CD4-positive, alpha-beta T cell treated with Interleukin-6 at 100 ng/mL for 8 hours (primary cell): ENCODE results near the gene CCDC194.

ENCODE experiments used
- DNase-seq: peaks from one replicate; pipeline ENCODE4 v3.0.0-alpha.2; 2020; ENCODE audit warnings: mixed read lengths, low spot score

CCDC194 gene

DNA sequence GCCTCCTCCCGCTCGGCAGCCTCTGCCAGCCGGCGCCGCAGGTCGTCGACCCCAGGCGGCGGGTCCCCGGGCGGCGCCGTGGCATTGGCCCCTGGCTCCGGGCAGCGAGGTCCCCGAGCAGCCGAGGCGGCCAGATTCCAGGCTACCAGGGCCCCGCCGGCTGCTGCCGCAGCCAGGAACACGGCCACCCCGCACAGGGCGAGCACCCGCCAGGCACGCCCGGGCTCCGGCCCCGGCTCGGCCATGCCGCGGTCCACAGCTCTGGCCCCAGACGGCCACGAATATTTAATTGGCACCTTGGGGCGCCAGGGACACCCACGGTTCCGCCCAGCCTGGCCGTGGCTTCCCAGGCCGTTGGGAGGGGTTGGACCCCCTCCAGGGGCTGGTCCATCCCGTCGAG is at the start of gene CCDC194:
Gene CCDC194 (minus strand): TSS at position 283 of the 400 bp plus-strand sequence. CDS start 38 bp downstream, at position 245.
- no peak for DNase-seq

- DNase-seq, result no peak
Measured at GRCh38 chr19:17441241-17442021, 47.4 kb upstream of the CCDC194 start.

DNA sequence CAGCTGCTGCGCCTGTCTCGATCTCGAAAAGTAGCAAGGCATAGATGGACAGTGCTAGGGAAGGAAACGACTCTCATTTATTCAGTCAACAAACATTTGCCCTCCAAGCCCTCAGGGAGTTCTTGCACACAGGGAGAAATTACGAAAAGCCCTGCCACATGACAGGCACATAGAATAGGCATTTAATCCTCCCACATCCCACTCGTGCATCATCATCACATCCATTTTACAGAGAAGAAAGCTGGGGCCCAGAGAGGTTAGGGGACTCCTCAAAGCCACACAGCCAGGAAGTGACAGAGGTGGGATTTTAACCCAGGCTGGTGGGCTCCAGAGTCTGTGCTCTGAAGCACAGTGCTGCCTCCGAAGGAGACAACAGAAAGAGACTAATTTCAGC is 42.9 kb upstream of the CCDC194 start:
- no peak for DNase-seq

- no peak for DNase-seq
Measured at GRCh38 chr19:17436094-17436873, 42.3 kb upstream of the CCDC194 start.

DNA sequence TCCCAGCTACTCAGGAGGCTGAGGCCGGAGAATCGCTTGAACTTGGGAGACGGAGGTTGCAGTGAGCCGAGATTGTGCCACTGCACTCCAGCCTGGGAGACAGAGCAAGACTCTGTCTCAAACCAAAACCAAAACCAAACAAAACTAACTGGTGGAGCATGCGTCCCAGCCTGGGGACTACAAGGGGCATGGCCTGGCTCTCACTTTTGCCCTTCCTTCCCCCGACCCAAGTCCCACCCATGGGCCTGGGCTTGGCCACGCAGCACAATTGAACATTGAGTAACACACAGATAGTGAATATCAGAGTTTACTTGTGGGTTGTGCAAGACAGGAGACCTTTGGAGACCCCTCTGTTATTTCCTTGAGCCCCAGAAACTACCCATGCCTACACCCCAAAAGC is 41.2 kb upstream of the CCDC194 start:
- no peak for DNase-seq

DNA sequence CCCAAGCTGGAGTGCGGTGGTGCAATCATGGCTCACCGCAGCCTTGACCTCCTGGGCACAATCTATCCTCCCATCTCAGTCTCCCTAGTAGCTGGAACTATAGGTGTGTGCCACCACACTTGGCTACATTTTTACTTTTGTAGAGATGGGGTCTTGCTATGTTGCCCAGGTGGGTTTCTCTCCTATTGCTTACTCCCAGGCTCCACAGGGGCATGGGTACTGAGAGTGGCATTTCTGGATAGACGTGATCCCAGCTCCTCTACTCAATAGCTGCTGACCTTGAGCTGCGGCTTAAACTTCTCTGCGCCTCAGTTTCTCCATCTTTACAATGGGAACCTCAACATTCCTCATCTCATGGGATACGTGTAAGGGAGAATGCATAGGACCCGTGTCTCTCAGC is 37.4 kb upstream of the CCDC194 start:
- DNase-seq, result no peak

DNA sequence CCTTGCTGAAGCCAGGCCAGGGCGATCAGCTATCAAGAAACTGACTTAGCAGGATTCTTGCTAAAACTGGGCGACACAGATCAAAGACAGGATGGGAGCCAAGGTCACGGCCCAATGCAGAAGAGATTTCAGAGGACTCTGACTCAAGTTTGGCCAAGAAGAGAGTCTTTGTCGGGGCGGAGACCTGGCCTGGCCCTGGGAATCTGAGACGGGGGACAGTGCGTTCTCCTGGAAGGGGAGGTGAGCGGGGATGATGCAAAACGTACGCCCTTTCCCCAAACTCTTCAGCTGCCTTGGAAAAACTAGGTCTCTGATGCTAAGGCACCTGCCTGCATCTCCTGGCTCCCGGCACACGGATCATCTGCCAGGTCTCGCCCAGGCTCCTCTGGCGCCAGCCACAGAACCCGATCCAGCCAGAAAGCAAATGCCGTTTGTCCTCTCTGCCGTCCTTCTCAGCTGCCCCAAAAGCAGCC is 35.7 kb upstream of the CCDC194 start:
- no peak for DNase-seq

DNA sequence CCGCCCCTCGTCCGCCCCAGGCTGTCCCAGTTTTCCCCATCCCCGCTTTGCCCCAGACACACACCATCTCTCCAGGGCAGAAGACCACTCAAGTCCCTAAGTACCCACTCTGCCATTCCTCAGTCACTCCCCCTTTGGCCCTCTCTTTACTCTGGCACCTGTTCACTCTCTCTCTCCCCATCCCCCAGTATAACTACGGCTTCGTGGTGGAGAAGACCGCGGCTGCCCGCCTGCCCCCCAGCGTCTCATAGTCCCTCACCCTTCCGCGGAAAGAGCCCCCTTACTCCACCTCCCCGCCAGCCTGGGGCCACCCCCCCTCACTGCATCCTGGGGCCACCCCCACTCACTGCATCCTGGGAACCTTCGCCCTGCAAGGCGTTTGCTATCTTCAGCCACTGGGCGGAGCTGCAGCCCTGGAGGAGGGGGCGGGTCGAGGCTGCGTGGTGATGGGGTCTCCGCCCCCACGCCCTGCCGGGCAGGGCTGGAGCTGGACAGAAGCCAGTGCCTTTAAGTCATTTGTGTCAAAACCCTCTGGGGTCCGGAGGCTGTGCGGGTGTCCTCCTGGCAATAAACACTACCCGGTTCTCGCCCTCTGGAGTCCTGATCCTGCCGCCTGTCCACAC is 30.9 kb upstream of the CCDC194 start:
- peak; percentile 18 for DNase-seq

- no peak for DNase-seq
Measured at GRCh38 chr19:17423429-17424208, 29.6 kb upstream of the CCDC194 start.

- no peak for DNase-seq
Measured at GRCh38 chr19:17421942-17422341, 27.9 kb upstream of the CCDC194 start.

DNA sequence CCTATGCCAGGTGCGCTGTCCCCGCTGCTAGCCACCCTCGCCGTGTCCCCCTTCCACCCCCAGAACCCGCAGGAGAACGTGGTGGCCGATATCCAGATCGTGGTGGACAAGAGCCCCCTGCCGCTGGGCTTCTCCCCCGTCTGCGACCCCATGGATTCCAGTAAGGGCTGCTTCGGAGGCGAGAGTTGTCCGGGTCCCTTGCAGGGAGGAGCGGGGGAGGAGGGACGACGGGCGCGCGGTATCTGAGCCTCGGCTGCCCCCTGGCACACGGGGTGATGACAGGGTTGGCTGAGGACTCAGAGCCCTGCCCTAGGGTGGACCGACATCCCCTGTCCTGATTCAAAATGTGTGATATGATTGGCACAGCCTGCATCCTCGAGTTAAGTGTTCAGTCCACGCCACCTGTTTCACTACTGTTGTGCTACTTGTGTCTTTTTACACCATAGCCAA is 26.5 kb upstream of the CCDC194 start:
- peak; percentile 31 for DNase-seq

DNA sequence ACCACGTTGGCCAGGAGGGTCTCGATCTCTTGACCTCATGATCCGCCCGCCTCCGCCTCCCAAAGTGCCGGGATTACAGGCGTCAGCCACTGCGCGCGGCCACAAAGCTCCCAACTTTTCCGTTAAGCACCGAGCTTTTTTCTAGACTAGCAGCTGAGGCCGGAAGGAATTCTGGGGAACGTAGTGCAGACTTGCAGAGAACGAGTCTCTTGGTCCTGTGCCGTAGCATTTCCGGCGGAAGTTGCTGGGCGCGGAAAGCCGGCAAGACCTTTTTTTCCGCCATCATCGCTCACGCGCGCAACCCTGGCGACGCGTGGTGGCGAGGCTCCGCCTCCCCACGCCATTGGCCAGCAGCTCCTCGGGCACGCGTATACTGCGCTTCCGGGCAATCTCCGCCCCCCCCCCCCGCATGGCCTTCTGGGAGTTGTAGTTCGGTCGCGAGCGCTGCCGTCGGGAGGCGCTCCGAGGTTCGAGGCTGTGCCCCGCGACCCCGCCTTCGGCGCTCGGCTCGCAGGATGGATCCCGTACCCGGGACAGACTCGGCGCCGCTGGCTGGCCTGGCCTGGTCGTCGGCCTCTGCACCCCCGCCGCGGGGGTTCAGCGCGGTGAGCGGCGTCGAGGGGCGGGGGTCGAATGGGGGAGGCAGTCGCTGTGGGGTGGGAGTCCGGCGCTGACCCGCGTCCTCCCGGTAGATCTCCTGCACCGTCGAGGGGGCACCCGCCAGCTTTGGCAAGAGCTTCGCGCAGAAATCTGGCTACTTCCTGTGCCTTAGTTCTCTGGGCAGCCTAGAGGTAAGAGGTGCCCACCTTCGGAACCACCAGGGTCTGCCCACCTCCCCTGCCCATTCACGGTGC is 25.9 kb upstream of the CCDC194 start, which contains the start of gene MVB12A:
Gene MVB12A (plus strand): TSS at position 427 of the 854 bp plus-strand sequence. CDS start 89 bp downstream, at position 516.
- DNase-seq, result peak; percentile 98

DNA sequence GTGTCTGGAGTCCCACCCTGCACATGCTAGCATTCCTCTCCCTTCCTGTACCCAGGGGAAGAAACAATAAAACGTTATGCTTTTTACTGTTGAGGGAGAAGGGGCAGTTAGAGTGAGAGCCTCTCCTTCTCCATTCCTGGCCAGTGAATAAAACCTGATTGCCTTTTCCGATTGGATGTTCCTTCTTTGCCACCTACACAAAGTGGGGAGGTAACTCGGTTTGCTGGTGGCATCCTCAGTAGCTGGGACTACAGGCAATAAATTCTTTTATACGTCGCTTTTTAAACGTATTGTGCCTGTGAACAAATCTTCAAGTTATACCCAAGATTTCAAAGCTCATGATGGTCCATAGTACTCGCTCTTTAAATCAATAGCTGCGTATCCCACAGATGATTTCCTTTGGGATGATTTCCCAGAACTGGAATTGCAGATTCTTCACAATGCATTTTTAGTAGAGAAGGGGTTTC is 25.2 kb upstream of the CCDC194 start:
- no peak for DNase-seq

DNA sequence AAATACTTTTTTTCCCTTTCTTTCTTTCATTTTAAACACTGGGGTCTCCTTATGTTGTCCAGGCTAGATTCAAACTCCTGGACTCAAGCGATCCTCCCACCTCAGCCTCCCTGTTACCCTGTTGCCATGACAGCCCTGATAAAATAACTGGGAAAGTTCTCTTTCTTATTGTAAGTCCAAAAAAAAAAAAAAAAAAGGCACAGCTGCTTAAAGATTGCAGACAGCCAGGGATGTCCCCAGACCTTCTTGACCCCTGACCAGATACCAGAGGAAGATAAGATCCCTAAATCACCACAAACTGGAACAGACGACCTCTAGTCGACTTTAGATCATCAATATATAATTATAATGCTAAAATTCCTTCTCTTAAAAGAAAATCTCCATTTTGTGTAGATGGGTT is 24.7 kb upstream of the CCDC194 start:
- no peak for DNase-seq

- DNase-seq, result no peak
Measured at GRCh38 chr19:17415121-17415520, 21.1 kb upstream of the CCDC194 start.

- no peak for DNase-seq
Measured at GRCh38 chr19:17414097-17414496, 20.1 kb upstream of the CCDC194 start.

DNA sequence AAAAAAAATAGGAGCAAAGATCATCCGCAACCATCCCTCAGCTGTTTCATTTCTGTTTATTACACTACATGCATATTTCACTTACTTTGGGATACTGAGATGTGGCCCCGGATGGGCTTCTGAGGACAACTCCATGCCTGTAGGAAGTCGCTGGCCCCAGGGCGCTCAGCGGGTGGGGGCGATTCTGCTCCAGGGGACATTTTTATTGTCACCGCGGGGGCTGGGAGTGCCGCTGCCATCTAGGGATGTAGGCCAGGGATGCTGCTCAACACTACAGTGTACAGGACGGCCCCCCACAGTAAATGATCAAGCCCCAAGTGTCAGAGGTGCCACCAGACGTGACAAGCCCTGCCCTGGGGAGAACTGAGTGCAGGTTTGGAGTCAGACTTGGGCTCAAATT is 17.8 kb upstream of the CCDC194 start:
- DNase-seq, result no peak

DNA sequence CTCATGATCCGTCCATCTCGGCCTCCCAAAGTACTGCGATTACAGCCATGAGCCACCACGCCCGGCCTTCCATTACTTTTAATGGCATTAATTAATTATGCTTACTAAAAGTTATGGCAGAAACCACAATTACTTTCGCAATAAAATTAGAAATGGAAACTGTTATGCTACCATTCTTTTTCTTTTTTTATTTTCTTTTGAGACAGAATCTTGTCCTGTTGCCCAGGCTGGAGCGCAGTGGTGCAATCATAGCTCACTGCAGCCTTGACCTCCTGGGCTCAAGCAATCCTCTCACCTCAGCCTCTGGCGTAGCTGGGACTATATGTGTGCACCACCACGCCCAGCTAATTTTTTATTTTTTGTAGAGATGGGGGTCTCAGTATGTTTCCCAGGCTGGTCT is 16.0 kb upstream of the CCDC194 start:
- no peak for DNase-seq

GRCh38 chr19:17406887-17407196 is 12.8 kb upstream of the CCDC194 start:
- no peak for DNase-seq

DNA sequence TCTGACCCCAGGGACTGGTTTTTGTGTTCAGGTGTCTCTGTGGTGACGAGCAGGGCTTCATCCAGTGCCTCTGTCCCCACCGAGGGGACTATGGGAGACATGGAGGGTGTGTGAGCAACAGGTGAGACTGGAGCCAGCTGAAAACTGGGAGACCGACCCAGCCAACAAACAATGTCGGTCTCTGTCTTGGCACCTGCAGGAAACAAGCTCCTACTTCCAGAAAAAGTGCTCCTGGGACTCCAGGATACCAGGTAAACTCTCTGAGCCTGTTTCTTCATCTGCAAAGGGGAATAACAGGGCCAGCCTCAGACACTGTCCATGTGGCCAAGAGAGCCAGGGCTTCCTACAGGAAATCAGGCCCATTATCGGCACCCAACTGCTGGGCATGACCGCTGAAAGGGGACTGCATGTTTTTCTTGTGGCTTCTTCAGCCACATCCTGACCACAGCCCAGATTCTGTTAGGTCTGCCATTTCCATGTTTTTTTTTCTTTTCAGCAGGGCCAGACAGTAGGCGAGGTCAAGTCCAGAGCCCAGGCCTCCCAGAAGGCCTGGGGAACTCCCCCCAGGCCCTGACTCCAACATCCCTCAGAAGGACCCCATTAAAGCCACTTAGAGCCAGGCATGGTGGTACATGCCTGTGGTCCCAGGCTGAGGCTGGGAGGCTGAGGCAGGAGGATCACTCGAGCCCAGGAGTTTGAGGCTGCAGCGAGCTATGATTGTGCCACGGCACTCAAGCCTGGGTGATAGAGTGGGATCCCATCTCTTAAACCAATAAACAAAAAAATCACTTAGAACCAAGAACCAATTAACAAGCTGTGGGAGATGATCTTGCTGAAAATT is 12.3 kb upstream of the CCDC194 start:
- no peak for DNase-seq
